Left lung (tissue), 10 donors: ENCODE results near the gene IGFLR1. TPM values are rescaled to one million over a fixed set of nuclear protein-coding genes. Genes with fewer than 3 reads are reported as not detected.

ENCODE experiments used
- ATAC-seq: fragments of 200-7000 bp; cut with Tn5 transposase; one replicate; pipeline ENCODE4 v1.9.1; 2020; ENCODE audit warnings: moderate library complexity
- DNase-seq, 4 donors: peaks; one replicate each; pipeline ENCODE4 v3.0.0-alpha.2; 2013 to 2020
- H3K27ac ChIP-seq, 2 donors: fragments of 200-600 bp; sonication (generic) in 1 of 2; one replicate each; pipeline versions ENCODE4 v1.5.0 to v1.8.0; 2020 to 2021
- H3K27me3 ChIP-seq, 2 donors: fragments of 200-600 bp; sonication (generic) in 1 of 2; one replicate each; pipeline versions ENCODE4 v1.5.0 to v1.8.0; 2020 to 2021
- H3K36me3 ChIP-seq, 2 donors: fragments of 200-600 bp; sonication (generic) in 1 of 2; one replicate each; pipeline versions ENCODE4 v1.5.0 to v1.8.0; 2020 to 2021
- H3K4me1 ChIP-seq, 2 donors: fragments of 200-600 bp; one replicate each; pipeline ENCODE4 v1.8.0; 2021
- H3K4me3 ChIP-seq, 2 donors: fragments of 200-600 bp; sonication (generic) in 1 of 2; one replicate each; pipeline versions ENCODE4 v1.5.0 to v1.8.0; 2020 to 2021; ENCODE audit warnings: mild to moderate bottlenecking in 1 of 2
- H3K9me3 ChIP-seq, 2 donors: fragments of 200-600 bp; sonication (generic) in 1 of 2; one replicate each; pipeline versions ENCODE4 v1.5.0 to v1.8.0; 2020 to 2021
- intact Hi-C, 2 donors: fragments of 100-400 bp; cut with DNase I; formaldehyde crosslinking; loops; one replicate each; pipeline versions ENCODE4 v1.11.2 to v1.14.2; 2022
- polyA plus RNA-seq, 6 donors: library from polyadenylated mRNA; unstranded; fragments of 120-200 nt; gene quantifications; one replicate each; pipeline ENCODE4 v1.2.1, GENCODE V29; 2013; ENCODE audit not compliant: insufficient read length in 6 of 6
- total RNA-seq, 2 donors: library from RNA; stranded (reverse); fragmentation: NEBNext Ultra II Directional; extraction: Animal tissue kit (Norgen Biotek cat#: 25700); gene quantifications; one replicate each; pipeline ENCODE4 v1.2.1, GENCODE V29; 2021
- TF ChIP-seq, protein P1 (sequence below), 2 donors: fragments of 200-600 bp; sonication (generic) in 1 of 2; IDR thresholded peaks; one replicate each; pipeline versions ENCODE4 v1.5.0 to v1.8.0; 2021; ENCODE audit warnings: antibody characterized with exemption in 2 of 2
- donor health status: DM: no; HTN: yes; CAD: no.
- donor health status: DM: no; HTN: no; CAD: no.

The IGFLR1 gene
- total and polyA plus RNA-seq, 8 donors, result 2.0 to 25.8 (median 5.6) TPM

DNA sequence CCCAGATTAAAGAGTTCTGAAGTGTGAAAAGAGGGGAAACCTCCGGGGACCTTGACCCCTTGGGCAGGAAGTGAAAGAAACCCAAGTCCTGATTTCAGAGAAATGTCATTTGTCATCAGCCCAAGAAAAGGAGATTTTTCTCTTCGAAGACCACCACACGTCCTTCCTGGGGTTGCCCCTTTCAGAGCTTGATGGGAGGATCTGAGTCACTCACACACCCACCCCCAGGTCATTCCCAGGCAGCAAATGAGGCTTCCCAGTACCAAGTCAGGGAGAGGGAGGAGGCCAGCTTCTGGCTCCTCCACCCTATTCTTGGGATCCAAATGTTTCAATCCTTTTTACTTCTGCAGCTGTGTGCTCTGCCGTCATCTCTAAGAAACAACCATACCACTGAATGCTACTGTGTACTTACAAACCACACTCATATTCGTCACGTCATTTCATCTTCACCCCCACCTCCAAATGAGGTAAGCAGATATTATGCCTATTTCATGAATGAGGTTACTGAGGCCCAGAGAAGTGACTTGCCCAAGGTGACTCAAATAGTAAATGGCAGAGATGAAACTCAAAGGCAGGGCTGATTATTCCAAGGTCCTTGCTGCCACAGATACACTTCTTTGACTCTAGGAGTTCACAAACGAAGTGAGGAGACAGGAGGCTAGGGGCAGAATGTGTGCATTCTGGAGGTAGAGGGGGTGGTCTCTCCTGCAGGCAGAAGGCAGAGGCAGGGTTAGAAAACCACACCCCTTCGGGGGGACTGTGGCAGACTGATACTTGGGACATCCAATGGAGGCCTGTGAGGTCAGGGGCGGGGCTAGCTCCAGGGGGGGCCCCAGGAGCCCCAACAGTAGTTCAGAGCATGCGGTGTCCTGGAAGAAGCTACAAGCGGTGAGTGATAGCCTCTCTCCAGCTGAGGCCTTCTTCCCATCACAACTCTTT, 29.4 kb downstream of the IGFLR1 start:
- no peaks in the 10 kb centered on the region for H3K36me3 ChIP-seq
- no peak overlapping the region for H3K4me3 ChIP-seq
- peaks cover 0 to 25% of the 10 kb centered on the region in 2 donors for H3K27me3 ChIP-seq
- DNase-seq (no peak), ATAC-seq (no peak)
- intact Hi-C loops, result no loop called here
- H3K27ac ChIP-seq, result no peak overlapping the region
- TF ChIP-seq, protein P1, sequence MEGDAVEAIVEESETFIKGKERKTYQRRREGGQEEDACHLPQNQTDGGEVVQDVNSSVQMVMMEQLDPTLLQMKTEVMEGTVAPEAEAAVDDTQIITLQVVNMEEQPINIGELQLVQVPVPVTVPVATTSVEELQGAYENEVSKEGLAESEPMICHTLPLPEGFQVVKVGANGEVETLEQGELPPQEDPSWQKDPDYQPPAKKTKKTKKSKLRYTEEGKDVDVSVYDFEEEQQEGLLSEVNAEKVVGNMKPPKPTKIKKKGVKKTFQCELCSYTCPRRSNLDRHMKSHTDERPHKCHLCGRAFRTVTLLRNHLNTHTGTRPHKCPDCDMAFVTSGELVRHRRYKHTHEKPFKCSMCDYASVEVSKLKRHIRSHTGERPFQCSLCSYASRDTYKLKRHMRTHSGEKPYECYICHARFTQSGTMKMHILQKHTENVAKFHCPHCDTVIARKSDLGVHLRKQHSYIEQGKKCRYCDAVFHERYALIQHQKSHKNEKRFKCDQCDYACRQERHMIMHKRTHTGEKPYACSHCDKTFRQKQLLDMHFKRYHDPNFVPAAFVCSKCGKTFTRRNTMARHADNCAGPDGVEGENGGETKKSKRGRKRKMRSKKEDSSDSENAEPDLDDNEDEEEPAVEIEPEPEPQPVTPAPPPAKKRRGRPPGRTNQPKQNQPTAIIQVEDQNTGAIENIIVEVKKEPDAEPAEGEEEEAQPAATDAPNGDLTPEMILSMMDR (IDR thresholded peaks at IDR 0.05), result no peak
- no peaks in the 10 kb centered on the region for H3K9me3 ChIP-seq
- peaks cover 7 to 16% of the 10 kb centered on the region in 2 donors for H3K4me1 ChIP-seq

DNA sequence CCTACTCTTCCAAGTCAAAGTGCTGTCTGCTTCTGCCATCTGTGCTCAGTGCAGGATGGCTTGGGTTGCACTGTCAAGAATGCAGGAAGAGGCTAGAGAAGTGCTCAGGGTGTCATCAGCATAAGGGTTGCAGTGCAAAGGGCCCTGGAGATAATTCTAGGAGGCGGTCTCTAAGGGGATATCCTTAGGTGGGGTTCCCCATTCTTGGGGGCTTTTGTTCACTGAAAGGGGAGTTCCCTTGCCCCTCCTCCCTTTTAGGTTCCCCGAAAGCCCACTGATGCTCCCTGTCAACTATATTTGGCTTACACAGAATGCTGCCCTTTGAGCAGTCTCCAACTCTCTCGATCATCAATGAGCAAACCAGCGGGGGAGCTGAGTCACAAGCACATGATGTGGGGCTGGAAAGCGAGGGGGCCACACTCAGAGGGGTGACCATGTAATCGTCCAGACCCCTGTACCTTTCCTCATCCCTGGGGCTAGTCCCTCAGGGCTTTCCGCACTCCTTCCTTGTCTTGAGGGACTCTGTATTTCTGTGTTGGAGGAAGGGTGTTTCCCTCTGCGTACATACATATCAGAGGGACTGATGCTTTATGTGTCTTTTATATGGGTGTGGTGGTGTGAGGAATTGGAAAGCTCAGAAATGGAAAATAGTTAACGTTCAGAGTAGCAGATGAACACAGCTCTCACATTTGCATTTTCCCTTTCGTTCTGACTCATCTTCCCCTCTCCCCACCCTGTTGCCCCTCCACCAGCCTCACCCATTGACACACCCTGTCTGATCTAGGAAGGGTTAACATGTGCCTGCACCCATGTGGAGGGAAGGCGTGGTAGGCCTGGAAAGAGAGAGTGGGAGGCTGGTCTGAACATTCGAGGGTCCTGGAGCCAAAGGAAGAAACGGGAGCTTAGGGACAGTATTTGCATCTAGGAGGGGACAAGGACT, 31.2 kb downstream of the IGFLR1 start:
- H3K9me3 ChIP-seq, result no peaks in the 10 kb centered on the region
- DNase-seq (no peak), ATAC-seq (no peak)
- TF ChIP-seq, protein P1 (IDR thresholded peaks at IDR 0.05), result no peak
- H3K4me1 ChIP-seq, result peaks cover 6 to 7% of the 10 kb centered on the region in 2 donors
- H3K27ac ChIP-seq, result no peak overlapping the region
- H3K27me3 ChIP-seq, result peaks cover 0 to 42% of the 10 kb centered on the region in 2 donors
- no peaks in the 10 kb centered on the region for H3K36me3 ChIP-seq
- intact Hi-C loops, result no loop called here
- no peak overlapping the region for H3K4me3 ChIP-seq

DNA sequence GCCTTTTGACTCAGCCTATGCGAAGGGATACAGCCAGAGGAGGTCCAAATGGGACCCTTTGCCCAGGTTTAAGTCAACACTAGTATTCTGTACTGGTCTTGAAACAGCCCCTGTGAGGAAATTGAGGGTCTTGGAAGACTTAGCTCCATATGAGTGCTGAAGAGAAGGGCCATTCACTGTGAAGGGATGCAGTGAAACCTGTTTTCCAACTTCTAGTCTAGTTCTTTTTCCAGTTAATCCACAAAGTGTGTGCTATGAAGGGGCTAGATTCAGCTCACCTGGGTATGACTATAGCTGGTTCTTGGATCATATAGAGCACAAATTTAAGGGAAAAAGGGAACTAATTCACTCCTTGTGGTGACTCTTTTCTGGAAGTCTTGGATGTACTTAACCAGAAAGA, 33.9 kb downstream of the IGFLR1 start:
- H3K27me3 ChIP-seq, result peaks cover 0 to 68% of the 10 kb centered on the region in 2 donors
- TF ChIP-seq, protein P1 (IDR thresholded peaks at IDR 0.05), result no peak
- no peak overlapping the region for H3K4me3 ChIP-seq
- no peak overlapping the region for H3K27ac ChIP-seq
- H3K9me3 ChIP-seq, result no peaks in the 10 kb centered on the region
- peak in 1 of 4 donors; percentile 49 for DNase-seq
- no peaks in the 10 kb centered on the region for H3K36me3 ChIP-seq
- intact Hi-C loops, result no loop called here
- no peaks in the 10 kb centered on the region for H3K4me1 ChIP-seq
- no peak for ATAC-seq

DNA sequence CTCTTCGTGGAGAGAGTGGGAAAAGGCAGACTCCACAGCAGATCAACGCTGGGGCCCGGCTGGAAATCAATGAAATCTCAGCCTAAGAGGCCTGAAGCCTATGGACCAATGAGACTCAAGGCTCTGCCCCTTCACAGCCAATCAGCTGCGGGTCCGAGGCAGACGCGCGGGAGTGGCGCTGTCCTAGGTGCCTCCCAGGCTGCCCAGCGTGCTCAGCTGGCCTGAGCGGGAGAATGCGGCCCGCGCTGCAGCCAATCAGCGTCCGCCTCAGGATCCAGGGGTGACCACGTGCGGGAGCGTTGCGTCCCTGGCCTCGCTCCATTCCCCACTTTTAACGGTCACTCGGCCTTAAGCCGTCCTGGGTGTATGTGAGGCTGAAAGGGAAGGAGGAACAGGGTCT, 38.0 kb downstream of the IGFLR1 start, which contains the start of gene ZBTB32:
Gene ZBTB32 (plus strand): TSS at position 341 of the 400 bp plus-strand sequence. CDS start 10,069 bp downstream, outside the sequence.
- ATAC-seq, result peak; percentile 17
- Histone ChIP-seq H3K27me3 (peaks cover 0 to 72% of the 10 kb centered on the region in 2 donors), H3K4me3 (no peak within 1 kb of the TSS), H3K4me1 (peaks cover 0 to 17% of the 10 kb centered on the region in 2 donors), H3K9me3 (no peaks in the 10 kb centered on the region), H3K36me3 (no peaks in the 10 kb centered on the region), H3K27ac (no peak within 1 kb of the TSS)
- TF ChIP-seq, protein P1 (IDR thresholded peaks at IDR 0.05), result no peak
- peak in 1 of 4 donors; percentile 53 for DNase-seq
- intact Hi-C loops, result no loop called here
